ENCODE measurements around the gene PIK3CB.

The PIK3CB gene

GRCh38 chr3:138687236-138687635 lies 147.5 kb downstream of the PIK3CB start:
- ChIA-PET POLR2A (no interaction called here), CTCF (interaction anchor here (0.7 to 1.1 kb wide), 2 partner anchors 28 to 228 kb away, joined by 3 to 4 read pairs; no protein-coding TSS in a partner anchor)
- no peak overlapping the region for H3K27ac ChIP-seq (ENCODE audit: extremely low read depth, low read depth, low read length)
- H3K4me1 ChIP-seq (ENCODE audit: control insufficient read depth, insufficient read depth, low read length): no peaks in the 10 kb centered on the region; the same call in none of the 2 replicates
- H3K9me3 ChIP-seq (ENCODE audit: control insufficient read depth, insufficient read depth, low read depth, low read length): no peaks in the 10 kb centered on the region
- no peak overlapping the region for H3K4me3 ChIP-seq (ENCODE audit: low read depth, low read length)
- TF ChIP-seq ZNF121 (tag by site-specific recombination; IDR thresholded peaks at IDR 0.05) (peak; percentile 44; the same call in 1 of the 2 replicates), ZNF2 (tag by site-specific recombination; IDR thresholded peaks at IDR 0.05) (no peak)
- no peaks in the 10 kb centered on the region; a peak in 1 of 3 replicates for H3K36me3 ChIP-seq (ENCODE audit: control insufficient read depth in 2 of 2, insufficient read depth in 1 of 2, low read length in 2 of 2)

DNA sequence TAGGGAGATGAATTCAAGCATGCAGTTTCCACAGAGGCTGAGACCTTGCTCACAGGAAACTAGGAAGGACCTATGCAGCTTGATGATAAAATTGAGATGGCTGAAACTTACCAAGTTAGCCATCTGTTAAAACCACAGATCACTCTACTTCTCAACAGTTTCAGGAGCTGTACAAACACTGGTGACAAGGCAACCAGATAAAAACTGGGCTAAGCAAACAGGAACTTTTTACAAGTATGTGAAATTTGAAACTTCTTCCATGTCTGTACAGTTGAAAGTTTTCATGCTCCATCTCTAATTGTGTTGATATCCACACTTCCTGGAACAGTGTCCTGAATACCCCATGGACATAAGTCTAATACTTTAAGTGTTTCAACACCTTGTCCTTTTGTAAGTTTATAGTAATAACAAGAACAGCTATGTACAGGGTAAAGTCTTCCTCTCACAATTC lies 147.9 kb downstream of the PIK3CB start:
- Histone ChIP-seq H3K4me3 (ENCODE audit: low read depth, low read length) (no peak overlapping the region), H3K27ac (ENCODE audit: extremely low read depth, low read depth, low read length) (no peak overlapping the region), H3K9me3 (ENCODE audit: control insufficient read depth, insufficient read depth, low read depth, low read length) (no peaks in the 10 kb centered on the region), H3K4me1 (ENCODE audit: control insufficient read depth, insufficient read depth, low read length) (no peaks in the 10 kb centered on the region; the same call in none of the 2 replicates), H3K36me3 (ENCODE audit: control insufficient read depth in 2 of 2, insufficient read depth in 1 of 2, low read length in 2 of 2) (no peaks in the 10 kb centered on the region; a peak in 1 of 3 replicates)
- ChIA-PET POLR2A (interaction anchor here (0.6 kb wide), 1 partner anchor 162 kb away, joined by 3 read pairs; no protein-coding TSS in a partner anchor), CTCF (no interaction called here)
- TF ChIP-seq ZNF629 (tag by site-specific recombination; IDR thresholded peaks at IDR 0.05) (peak; percentile 44; the same call in 1 of the 2 replicates), ZBTB1 (tag by site-specific recombination; IDR thresholded peaks at IDR 0.05) (no peak), ZXDB (tag by site-specific recombination; IDR thresholded peaks at IDR 0.05) (peak; percentile 74), OVOL3 (tag by site-specific recombination; IDR thresholded peaks at IDR 0.05) (no peak; the same call in 1 of the 2 replicates), HOXA7 (CRISPR knock-in tag; IDR thresholded peaks at IDR 0.05; ENCODE audit: borderline replicate concordance) (no peak), SP2 (tag by site-specific recombination; IDR thresholded peaks at IDR 0.05) (no peak), ZNF292 (tag by site-specific recombination; IDR thresholded peaks at IDR 0.05; ENCODE audit: borderline replicate concordance, low read depth) (no peak), ZNF121 (tag by site-specific recombination; IDR thresholded peaks at IDR 0.05) (no peak), PRDM10 (tag by site-specific recombination; IDR thresholded peaks at IDR 0.05) (peak; percentile 31; the same call in 1 of the 2 replicates), GLI4 (tag by site-specific recombination; IDR thresholded peaks at IDR 0.05) (no peak), ZNF585B (tag by site-specific recombination; IDR thresholded peaks at IDR 0.05) (no peak), ZNF610 (tag by site-specific recombination; IDR thresholded peaks at IDR 0.05; ENCODE audit: borderline replicate concordance) (no peak), ZNF2 (tag by site-specific recombination; IDR thresholded peaks at IDR 0.05) (0 out of 2 replicates have a peak, but pooled peaks have one; percentile 20), TSHZ1 (tag by site-specific recombination; IDR thresholded peaks at IDR 0.05; ENCODE audit: borderline replicate concordance) (no peak), FEZF1 (tag by site-specific recombination; IDR thresholded peaks at IDR 0.05) (peak; percentile 92), ZNF792 (tag by site-specific recombination; IDR thresholded peaks at IDR 0.05) (no peak), ZNF623 (tag by site-specific recombination; IDR thresholded peaks at IDR 0.05) (no peak)
- TF ChIP-seq, protein P1, sequence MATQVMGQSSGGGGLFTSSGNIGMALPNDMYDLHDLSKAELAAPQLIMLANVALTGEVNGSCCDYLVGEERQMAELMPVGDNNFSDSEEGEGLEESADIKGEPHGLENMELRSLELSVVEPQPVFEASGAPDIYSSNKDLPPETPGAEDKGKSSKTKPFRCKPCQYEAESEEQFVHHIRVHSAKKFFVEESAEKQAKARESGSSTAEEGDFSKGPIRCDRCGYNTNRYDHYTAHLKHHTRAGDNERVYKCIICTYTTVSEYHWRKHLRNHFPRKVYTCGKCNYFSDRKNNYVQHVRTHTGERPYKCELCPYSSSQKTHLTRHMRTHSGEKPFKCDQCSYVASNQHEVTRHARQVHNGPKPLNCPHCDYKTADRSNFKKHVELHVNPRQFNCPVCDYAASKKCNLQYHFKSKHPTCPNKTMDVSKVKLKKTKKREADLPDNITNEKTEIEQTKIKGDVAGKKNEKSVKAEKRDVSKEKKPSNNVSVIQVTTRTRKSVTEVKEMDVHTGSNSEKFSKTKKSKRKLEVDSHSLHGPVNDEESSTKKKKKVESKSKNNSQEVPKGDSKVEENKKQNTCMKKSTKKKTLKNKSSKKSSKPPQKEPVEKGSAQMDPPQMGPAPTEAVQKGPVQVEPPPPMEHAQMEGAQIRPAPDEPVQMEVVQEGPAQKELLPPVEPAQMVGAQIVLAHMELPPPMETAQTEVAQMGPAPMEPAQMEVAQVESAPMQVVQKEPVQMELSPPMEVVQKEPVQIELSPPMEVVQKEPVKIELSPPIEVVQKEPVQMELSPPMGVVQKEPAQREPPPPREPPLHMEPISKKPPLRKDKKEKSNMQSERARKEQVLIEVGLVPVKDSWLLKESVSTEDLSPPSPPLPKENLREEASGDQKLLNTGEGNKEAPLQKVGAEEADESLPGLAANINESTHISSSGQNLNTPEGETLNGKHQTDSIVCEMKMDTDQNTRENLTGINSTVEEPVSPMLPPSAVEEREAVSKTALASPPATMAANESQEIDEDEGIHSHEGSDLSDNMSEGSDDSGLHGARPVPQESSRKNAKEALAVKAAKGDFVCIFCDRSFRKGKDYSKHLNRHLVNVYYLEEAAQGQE (tag by site-specific recombination; IDR thresholded peaks at IDR 0.05): no peak
- TF ChIP-seq, protein P2, sequence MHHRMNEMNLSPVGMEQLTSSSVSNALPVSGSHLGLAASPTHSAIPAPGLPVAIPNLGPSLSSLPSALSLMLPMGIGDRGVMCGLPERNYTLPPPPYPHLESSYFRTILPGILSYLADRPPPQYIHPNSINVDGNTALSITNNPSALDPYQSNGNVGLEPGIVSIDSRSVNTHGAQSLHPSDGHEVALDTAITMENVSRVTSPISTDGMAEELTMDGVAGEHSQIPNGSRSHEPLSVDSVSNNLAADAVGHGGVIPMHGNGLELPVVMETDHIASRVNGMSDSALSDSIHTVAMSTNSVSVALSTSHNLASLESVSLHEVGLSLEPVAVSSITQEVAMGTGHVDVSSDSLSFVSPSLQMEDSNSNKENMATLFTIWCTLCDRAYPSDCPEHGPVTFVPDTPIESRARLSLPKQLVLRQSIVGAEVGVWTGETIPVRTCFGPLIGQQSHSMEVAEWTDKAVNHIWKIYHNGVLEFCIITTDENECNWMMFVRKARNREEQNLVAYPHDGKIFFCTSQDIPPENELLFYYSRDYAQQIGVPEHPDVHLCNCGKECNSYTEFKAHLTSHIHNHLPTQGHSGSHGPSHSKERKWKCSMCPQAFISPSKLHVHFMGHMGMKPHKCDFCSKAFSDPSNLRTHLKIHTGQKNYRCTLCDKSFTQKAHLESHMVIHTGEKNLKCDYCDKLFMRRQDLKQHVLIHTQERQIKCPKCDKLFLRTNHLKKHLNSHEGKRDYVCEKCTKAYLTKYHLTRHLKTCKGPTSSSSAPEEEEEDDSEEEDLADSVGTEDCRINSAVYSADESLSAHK (tag by site-specific recombination; IDR thresholded peaks at IDR 0.05): peak; percentile 91
- TF ChIP-seq, protein P3, sequence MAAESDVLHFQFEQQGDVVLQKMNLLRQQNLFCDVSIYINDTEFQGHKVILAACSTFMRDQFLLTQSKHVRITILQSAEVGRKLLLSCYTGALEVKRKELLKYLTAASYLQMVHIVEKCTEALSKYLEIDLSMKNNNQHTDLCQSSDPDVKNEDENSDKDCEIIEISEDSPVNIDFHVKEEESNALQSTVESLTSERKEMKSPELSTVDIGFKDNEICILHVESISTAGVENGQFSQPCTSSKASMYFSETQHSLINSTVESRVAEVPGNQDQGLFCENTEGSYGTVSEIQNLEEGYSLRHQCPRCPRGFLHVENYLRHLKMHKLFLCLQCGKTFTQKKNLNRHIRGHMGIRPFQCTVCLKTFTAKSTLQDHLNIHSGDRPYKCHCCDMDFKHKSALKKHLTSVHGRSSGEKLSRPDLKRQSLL (tag by site-specific recombination; IDR thresholded peaks at IDR 0.05): peak; percentile 51; the same call in 1 of the 2 replicates

All from HEK293 (cell line).